Endothelial cell of umbilical vein (primary cell): ENCODE measurements around the gene TM4SF20.

Experiments used
- CTCF ChIP-seq, 2 donors: IDR thresholded peaks; 1 replicate in 1 of 2; 2 replicates in 1 of 2; pipeline ENCODE4 v1.5.1; 2011; ENCODE audit warnings: low read length in 2 of 2, mild to moderate bottlenecking in 2 of 2, moderate library complexity in 2 of 2, control low read depth in 1 of 2, inconsistent platforms in 1 of 2, low read depth in 1 of 2; ENCODE audit not compliant: insufficient read depth in 1 of 2; ENCODE audit errors: extremely low read depth in 1 of 2
- EZH2 ChIP-seq: IDR thresholded peaks from 2 replicates; pipeline ENCODE4 v1.6.1; 2012; ENCODE audit warnings: borderline replicate concordance, low read depth, mild to moderate bottlenecking, moderate library complexity, low read length, inconsistent platforms; ENCODE audit not compliant: severe bottlenecking
- POLR2A ChIP-seq: IDR thresholded peaks from 2 replicates; pipeline ENCODE4 v1.6.1; 2012; ENCODE audit warnings: low read depth, mild to moderate bottlenecking, control low read depth, low read length

- TF ChIP-seq CTCF (IDR thresholded peaks at IDR 0.05; ENCODE audit: extremely low read depth in 1 of 2, insufficient read depth in 1 of 2, low read depth in 1 of 2, low read length in 2 of 2), result no peak
- no peak for TF ChIP-seq EZH2
- no peak for TF ChIP-seq POLR2A
Observed at GRCh38 chr2:227341553-227341952, 37.6 kb downstream of the TM4SF20 start.
